ENCODE data around the gene CLP1. TPM values are rescaled to one million over a fixed set of nuclear protein-coding genes. Genes with fewer than 3 reads are reported as not detected.

CLP1 gene
- total RNA-seq, 1 experiment from 2014 or later = 35.5 TPM

GRCh38 chr11:57667736-57668433 lies 10.3 kb downstream of the CLP1 start, which contains the start of gene ZDHHC5:
TSS of gene ZDHHC5 (plus strand) at chr11:57668114. CDS start at chr11:57673091, 4,977 bp downstream.
- Mint-ChIP-seq H3K4me1 (peaks cover 14 to 19% of the 10 kb centered on the region in 2 experiments), H3K27ac (peak within 1 kb of the TSS; percentile 100), H3K9me3 (peaks cover 0 to 3% of the 10 kb centered on the region in 2 experiments; a peak in 3 of 5 replicates), H3K27me3 (ENCODE audit: low read depth) (no peaks in the 10 kb centered on the region), H3K36me3 (ENCODE audit: insufficient read depth in 1 of 3, low read depth in 3 of 3) (peaks cover 10 to 18% (median 14%) of the 10 kb centered on the region in 3 experiments), H3K4me3 (peak within 1 kb of the TSS; percentile 91 to 95)
- Histone ChIP-seq H4K20me1 (ENCODE audit: control insufficient read depth, insufficient read depth, insufficient read length) (no peaks in the 10 kb centered on the region), H3T11ph (ENCODE audit: low read length) (peak within 1 kb of the TSS; percentile 95), H4K91ac (ENCODE audit: insufficient read length, low read depth, low read length) (no peak within 1 kb of the TSS), H3K23me2 (ENCODE audit: insufficient read length, low read depth, low read length, poor library complexity, severe bottlenecking) (peaks cover 6% of the 10 kb centered on the region), H2AK5ac (ENCODE audit: insufficient read length, low read length) (no peak within 1 kb of the TSS), H3K79me1 (ENCODE audit: insufficient read depth, low read depth, low read length, poor library complexity, severe bottlenecking) (peaks cover under 1% of the 10 kb centered on the region), H2AFZ (ENCODE audit: low read length) (peak within 1 kb of the TSS; percentile 82), H3K23ac (ENCODE audit: insufficient read length, low read depth, low read length) (no peak within 1 kb of the TSS), H3K18ac (ENCODE audit: insufficient read length, low read depth, low read length) (peak within 1 kb of the TSS; percentile 97), H3K27ac (ENCODE audit: insufficient read length, low read depth, low read length) (peak within 1 kb of the TSS; percentile 93), H3K4me1 (ENCODE audit: insufficient read depth, low read length) (no peaks in the 10 kb centered on the region), H3K56ac (ENCODE audit: insufficient read length, low read depth, low read length) (peak within 1 kb of the TSS; percentile 71), H2BK12ac (ENCODE audit: insufficient read length, low read depth, low read length) (no peak within 1 kb of the TSS), H3K27me3 (ENCODE audit: insufficient read depth, low read length) (no peaks in the 10 kb centered on the region), H3K14ac (ENCODE audit: insufficient read depth, low read length) (peak within 1 kb of the TSS; percentile 94), H4K8ac (replicated peaks; ENCODE audit: insufficient read length, low read depth, low read length) (no peak within 1 kb of the TSS), H3K4me2 (ENCODE audit: insufficient read depth, insufficient read length, low read length) (peak within 1 kb of the TSS; percentile 94), H2BK15ac (ENCODE audit: low read depth, low read length) (no peak within 1 kb of the TSS), H2BK5ac (ENCODE audit: insufficient read length, low read length) (peak within 1 kb of the TSS; percentile 89), H2BK20ac (ENCODE audit: low read depth, low read length, poor library complexity, severe bottlenecking) (no peak within 1 kb of the TSS), H3K4ac (ENCODE audit: low read depth, low read length) (no peak within 1 kb of the TSS; the same call in 1 of the 2 replicates), H3K9me3 (ENCODE audit: control insufficient read depth, low read depth, low read length) (no peaks in the 10 kb centered on the region), H2BK120ac (ENCODE audit: low read depth, low read length, poor library complexity, severe bottlenecking) (peak within 1 kb of the TSS; percentile 72), H3K79me2 (ENCODE audit: insufficient read depth, low read length) (peaks cover 9% of the 10 kb centered on the region; the same call in 1 of the 2 replicates), H4K5ac (ENCODE audit: insufficient read length, low read depth, low read length) (no peak within 1 kb of the TSS), H3K9ac (ENCODE audit: extremely low read depth, insufficient read length, low read length) (peak within 1 kb of the TSS; percentile 98)
- DNase-seq = peak; percentile 99
- WGBS (ENCODE audit: extremely low coverage, insufficient read length, low lambda C conversion rate) = no CpG with 5 or more reads among the region's 96 CpGs
- peak; percentile 56 for TF ChIP-seq CTCF (conservative IDR thresholded peaks at IDR 0.05)
